ENCODE results near the gene COPG2.
"Not testable (repeated sequence)": the region's sequence is repeated elsewhere in the genome, so short reads cannot be mapped to it uniquely, and the experiment has no call there.

COPG2 gene

DNA sequence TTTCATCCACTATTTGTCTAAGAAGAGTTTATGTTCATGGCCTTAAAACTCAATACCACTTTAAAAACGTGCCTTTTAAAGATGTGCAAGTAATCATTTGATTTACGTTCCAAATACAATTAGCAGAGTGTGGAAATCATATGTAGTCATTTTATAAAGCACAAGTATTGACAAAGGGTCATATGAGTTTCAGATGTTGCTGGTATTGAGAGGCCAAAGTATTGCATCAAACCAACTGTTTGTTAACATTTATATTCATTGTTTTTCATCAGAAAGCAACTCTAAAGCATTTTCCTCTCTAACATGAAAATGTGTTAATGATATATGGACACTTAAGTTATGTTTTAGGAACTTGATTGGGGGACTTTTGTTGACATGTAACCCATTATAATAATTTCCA, 29.3 kb upstream of the COPG2 start:
- no peak for TF ChIP-seq FOXP2 (optimal IDR thresholded peaks at IDR 0.05; ENCODE audit: control extremely low read depth, extremely low read length, insufficient read depth)
- no peak for TF ChIP-seq EZH2 (IDR thresholded peaks at IDR 0.05)
- TF ChIP-seq POLR2AphosphoS5 (IDR thresholded peaks at IDR 0.05; ENCODE audit: borderline replicate concordance, low read depth, low read length) = no peak
- Histone ChIP-seq H3K9me3 (ENCODE audit: low read depth, low read length) (no peaks in the 10 kb centered on the region), H3K4me3 (no peak overlapping the region), H3K9ac (ENCODE audit: insufficient read length) (no peak overlapping the region), H3K36me3 (ENCODE audit: insufficient read depth, low read length) (no peaks in the 10 kb centered on the region), H3K27ac (no peak overlapping the region)
- DNase-seq (ENCODE audit: low read depth, low spot score) = no peak

DNA sequence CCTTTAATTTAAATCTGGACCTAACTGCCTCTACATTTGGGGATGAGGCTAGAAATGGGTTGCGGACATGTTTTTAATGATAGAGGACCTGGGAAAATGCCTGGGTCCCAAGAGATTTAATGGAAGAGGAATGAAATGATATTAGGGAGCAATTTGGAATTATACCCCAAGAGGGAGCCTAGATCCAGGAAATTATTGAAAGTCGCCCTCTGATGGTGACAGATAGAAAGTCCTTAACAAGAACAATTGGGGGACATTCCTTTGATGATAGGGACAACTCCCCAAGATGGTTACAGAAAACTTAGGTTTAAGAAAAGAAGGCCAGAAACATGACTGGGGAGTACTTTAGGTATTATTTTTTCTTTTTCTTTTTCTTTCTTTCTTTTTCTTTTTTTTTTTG, 27.3 kb upstream of the COPG2 start:
- TF ChIP-seq FOXP2 (optimal IDR thresholded peaks at IDR 0.05; ENCODE audit: control extremely low read depth, extremely low read length, insufficient read depth) = no peak
- no peak for TF ChIP-seq POLR2AphosphoS5 (IDR thresholded peaks at IDR 0.05; ENCODE audit: borderline replicate concordance, low read depth, low read length)
- TF ChIP-seq EZH2 (IDR thresholded peaks at IDR 0.05) = no peak
- H3K9ac ChIP-seq (ENCODE audit: insufficient read length) = no peak overlapping the region
- no peak overlapping the region for H3K4me3 ChIP-seq
- no peaks in the 10 kb centered on the region for H3K9me3 ChIP-seq (ENCODE audit: low read depth, low read length)
- no peak overlapping the region for H3K27ac ChIP-seq
- DNase-seq (ENCODE audit: low read depth, low spot score) = peak; percentile 24
- H3K36me3 ChIP-seq (ENCODE audit: insufficient read depth, low read length) = no peaks in the 10 kb centered on the region

DNA sequence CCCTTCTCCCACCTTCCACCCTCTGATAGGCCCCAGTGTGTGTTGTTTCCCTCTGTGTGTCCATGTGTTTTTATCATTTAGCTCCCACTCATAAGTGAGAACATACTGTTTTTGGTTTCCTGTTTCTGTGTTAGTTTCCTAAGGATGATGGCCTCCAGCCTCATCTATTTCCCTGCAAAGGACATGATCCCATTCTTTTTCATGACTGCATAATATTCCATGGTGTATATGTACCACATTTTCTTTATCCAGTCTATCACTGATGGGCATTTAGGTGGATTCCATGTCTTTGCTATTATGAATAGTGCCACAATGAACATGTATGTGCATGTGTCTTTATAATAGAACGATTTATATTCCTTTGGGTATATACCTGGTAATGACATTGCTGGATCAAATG, 23.8 kb upstream of the COPG2 start:
- not testable (repeated sequence) for H3K9me3 ChIP-seq (ENCODE audit: low read depth, low read length); H3K4me3 ChIP-seq; H3K36me3 ChIP-seq (ENCODE audit: insufficient read depth, low read length); DNase-seq (ENCODE audit: low read depth, low spot score); H3K27ac ChIP-seq; H3K9ac ChIP-seq (ENCODE audit: insufficient read length)

GRCh38 chr7:130689683-130690082, 21.1 kb upstream of the COPG2 start:
- TF ChIP-seq EZH2 (IDR thresholded peaks at IDR 0.05) (no peak), POLR2AphosphoS5 (IDR thresholded peaks at IDR 0.05; ENCODE audit: borderline replicate concordance, low read depth, low read length) (no peak), FOXP2 (optimal IDR thresholded peaks at IDR 0.05; ENCODE audit: control extremely low read depth, extremely low read length, insufficient read depth) (no peak)
- H3K36me3 ChIP-seq (ENCODE audit: insufficient read depth, low read length) = no peaks in the 10 kb centered on the region
- no peak overlapping the region for H3K4me3 ChIP-seq
- H3K9me3 ChIP-seq (ENCODE audit: low read depth, low read length) = no peaks in the 10 kb centered on the region
- no peak overlapping the region for H3K27ac ChIP-seq
- H3K9ac ChIP-seq (ENCODE audit: insufficient read length) = no peak overlapping the region
- DNase-seq (ENCODE audit: low read depth, low spot score) = no peak

DNA sequence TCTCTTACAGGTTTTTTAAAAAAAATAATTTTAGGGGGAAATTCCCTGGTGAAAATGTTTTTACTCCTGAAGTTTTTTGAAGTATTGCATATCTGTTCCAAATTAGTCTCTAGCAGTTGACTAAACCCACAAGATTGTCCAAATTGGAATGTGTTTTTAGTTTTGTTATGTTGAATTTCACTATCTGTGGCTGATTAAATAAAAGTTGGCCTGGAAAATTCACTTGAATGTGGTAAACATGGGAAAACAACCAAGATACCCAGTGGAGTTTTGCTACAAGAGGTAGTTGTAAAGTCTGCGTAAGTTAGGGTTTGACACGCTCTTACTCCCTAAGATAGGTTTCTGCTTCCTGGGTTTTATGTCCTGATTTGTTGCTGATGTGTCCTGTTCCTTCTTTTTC, 14.5 kb upstream of the COPG2 start:
- Histone ChIP-seq H3K9ac (ENCODE audit: insufficient read length) (no peak overlapping the region), H3K4me3 (no peak overlapping the region), H3K27ac (no peak overlapping the region), H3K36me3 (ENCODE audit: insufficient read depth, low read length) (no peaks in the 10 kb centered on the region), H3K9me3 (ENCODE audit: low read depth, low read length) (no peaks in the 10 kb centered on the region)
- no peak for DNase-seq (ENCODE audit: low read depth, low spot score)
- TF ChIP-seq FOXP2 (optimal IDR thresholded peaks at IDR 0.05; ENCODE audit: control extremely low read depth, extremely low read length, insufficient read depth) (no peak), POLR2AphosphoS5 (IDR thresholded peaks at IDR 0.05; ENCODE audit: borderline replicate concordance, low read depth, low read length) (no peak), EZH2 (IDR thresholded peaks at IDR 0.05) (no peak)

DNA sequence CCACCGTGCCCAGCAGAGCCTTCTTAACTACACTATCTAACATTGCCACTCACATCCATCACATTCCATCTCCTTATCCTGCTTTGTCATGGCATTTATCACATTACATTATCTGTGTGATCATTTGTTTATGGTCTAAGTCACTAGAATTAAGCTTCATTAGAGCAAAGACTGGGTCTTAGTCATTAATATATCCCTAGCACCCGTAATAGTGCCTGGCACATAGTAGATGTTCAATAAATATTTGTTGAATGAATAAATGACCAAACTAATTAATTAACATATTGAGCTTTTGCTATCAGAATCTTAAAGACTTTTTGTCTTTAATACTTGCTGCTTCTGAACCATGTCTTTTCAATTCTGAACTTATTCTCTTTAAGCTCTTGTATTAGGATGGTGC, 5.9 kb upstream of the COPG2 start:
- Histone ChIP-seq H3K27ac (no peak overlapping the region), H3K9me3 (ENCODE audit: low read depth, low read length) (no peaks in the 10 kb centered on the region), H3K9ac (ENCODE audit: insufficient read length) (no peak overlapping the region), H3K4me3 (no peak overlapping the region), H3K36me3 (ENCODE audit: insufficient read depth, low read length) (no peaks in the 10 kb centered on the region)
- no peak for DNase-seq (ENCODE audit: low read depth, low spot score)
- TF ChIP-seq POLR2AphosphoS5 (IDR thresholded peaks at IDR 0.05; ENCODE audit: borderline replicate concordance, low read depth, low read length) (no peak), EZH2 (IDR thresholded peaks at IDR 0.05) (no peak), FOXP2 (optimal IDR thresholded peaks at IDR 0.05; ENCODE audit: control extremely low read depth, extremely low read length, insufficient read depth) (no peak)

GRCh38 chr7:130673066-130673465, 4.5 kb upstream of the COPG2 start:
- Histone ChIP-seq H3K36me3 (ENCODE audit: insufficient read depth, low read length) (no peaks in the 10 kb centered on the region), H3K9me3 (ENCODE audit: low read depth, low read length) (no peaks in the 10 kb centered on the region), H3K27ac (no peak overlapping the region), H3K9ac (ENCODE audit: insufficient read length) (no peak overlapping the region), H3K4me3 (no peak overlapping the region)
- no peak for TF ChIP-seq FOXP2 (optimal IDR thresholded peaks at IDR 0.05; ENCODE audit: control extremely low read depth, extremely low read length, insufficient read depth)
- TF ChIP-seq EZH2 (IDR thresholded peaks at IDR 0.05) = no peak
- no peak for TF ChIP-seq POLR2AphosphoS5 (IDR thresholded peaks at IDR 0.05; ENCODE audit: borderline replicate concordance, low read depth, low read length)
- DNase-seq (ENCODE audit: low read depth, low spot score) = no peak

DNA sequence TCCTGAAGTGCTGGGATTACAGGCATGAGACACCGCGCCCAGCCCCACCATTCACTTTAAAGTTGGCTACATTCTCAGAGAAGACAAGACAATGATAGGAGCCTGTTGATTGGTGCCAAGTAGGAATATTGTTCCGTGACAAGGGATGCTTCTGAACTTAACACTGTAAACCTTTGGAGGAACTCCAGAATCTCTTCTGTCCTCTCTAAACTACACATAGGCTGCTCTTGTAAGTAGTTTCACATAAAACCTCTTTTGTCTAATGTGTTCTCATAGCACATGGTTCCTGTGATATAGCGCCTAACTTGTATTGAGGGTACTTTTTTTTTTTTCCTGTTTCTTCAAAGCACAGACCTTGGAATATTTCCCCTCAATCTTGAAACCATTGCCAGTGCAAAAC, 3.6 kb upstream of the COPG2 start:
- no peaks in the 10 kb centered on the region for H3K36me3 ChIP-seq (ENCODE audit: insufficient read depth, low read length)
- no peak for TF ChIP-seq POLR2AphosphoS5 (IDR thresholded peaks at IDR 0.05; ENCODE audit: borderline replicate concordance, low read depth, low read length)
- TF ChIP-seq FOXP2 (optimal IDR thresholded peaks at IDR 0.05; ENCODE audit: control extremely low read depth, extremely low read length, insufficient read depth) = no peak
- TF ChIP-seq EZH2 (IDR thresholded peaks at IDR 0.05) = no peak
- H3K4me3 ChIP-seq = no peak overlapping the region
- H3K9ac ChIP-seq (ENCODE audit: insufficient read length) = no peak overlapping the region
- no peak overlapping the region for H3K27ac ChIP-seq
- H3K9me3 ChIP-seq (ENCODE audit: low read depth, low read length) = no peaks in the 10 kb centered on the region
- no peak for DNase-seq (ENCODE audit: low read depth, low spot score)

GRCh38 chr7:130669085-130669700, 645 bp upstream of the COPG2 start:
- no peak for DNase-seq (ENCODE audit: low read depth, low spot score)
- TF ChIP-seq FOXP2 (optimal IDR thresholded peaks at IDR 0.05; ENCODE audit: control extremely low read depth, extremely low read length, insufficient read depth) (no peak), EZH2 (IDR thresholded peaks at IDR 0.05) (no peak), POLR2AphosphoS5 (IDR thresholded peaks at IDR 0.05; ENCODE audit: borderline replicate concordance, low read depth, low read length) (no peak)
- Histone ChIP-seq H3K36me3 (ENCODE audit: insufficient read depth, low read length) (peaks cover 9% of the 10 kb centered on the region; the same call in 1 of the 2 replicates), H3K4me3 (peak overlapping the region; percentile 99), H3K27ac (0 out of 2 replicates have a peak overlapping the region, but pooled peaks have one; percentile 7), H3K9ac (ENCODE audit: insufficient read length) (peak overlapping the region; percentile 83), H3K9me3 (ENCODE audit: low read depth, low read length) (no peaks in the 10 kb centered on the region)
